ENCODE data around the gene DOCK6.

DOCK6 gene

DNA sequence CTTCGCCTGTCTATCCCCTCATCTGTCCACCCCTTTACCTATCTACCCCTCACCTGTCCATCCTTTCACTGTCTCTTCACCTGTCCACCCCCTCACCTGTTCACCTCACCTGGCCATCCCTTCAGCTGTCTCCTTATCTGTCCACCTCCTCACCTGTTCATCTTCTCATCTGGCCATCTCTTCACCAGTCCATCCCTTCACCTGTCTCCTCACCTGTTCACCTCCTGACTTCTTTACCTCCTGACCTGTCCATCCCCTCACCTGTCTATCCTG, 51.7 kb downstream of the DOCK6 start:
- no peak for DNase-seq

GRCh38 chr19:11209839-11210655, 52.3 kb downstream of the DOCK6 start:
- no peak for DNase-seq

GRCh38 chr19:11208561-11209471, 53.5 kb downstream of the DOCK6 start:
- no peak for DNase-seq

- no peak for DNase-seq
Measured at GRCh38 chr19:11205939-11206570, 56.3 kb downstream of the DOCK6 start.

- no peak for DNase-seq
Measured at GRCh38 chr19:11204943-11205349, 57.4 kb downstream of the DOCK6 start.

DNA sequence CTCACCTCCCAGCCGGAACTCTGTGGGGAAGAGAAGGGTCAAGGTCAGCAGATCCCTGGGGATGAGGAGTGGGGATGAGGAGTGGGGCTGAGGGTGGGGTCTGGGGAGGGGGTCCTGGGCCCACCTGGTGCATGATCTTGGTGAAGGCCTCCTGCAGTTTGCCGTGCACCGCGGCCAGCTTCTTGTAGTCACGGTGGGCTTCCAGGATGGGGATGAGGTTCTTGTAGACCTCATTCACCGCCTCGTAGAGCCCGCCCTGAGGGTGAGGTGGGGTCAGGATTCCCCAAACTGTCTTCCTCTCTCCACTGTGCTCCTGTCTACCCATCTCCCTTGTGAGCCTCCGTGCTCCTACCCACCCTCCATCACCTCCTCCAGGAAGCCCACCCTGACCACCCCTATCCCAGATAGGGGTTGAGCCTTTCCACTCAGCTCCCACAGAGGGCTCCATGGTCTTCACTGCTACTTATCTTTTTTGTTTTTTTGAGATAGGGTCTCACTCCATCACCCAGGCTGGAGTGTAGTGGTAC, 58.2 kb downstream of the DOCK6 start:
- DNase-seq = no peak

GRCh38 chr19:11203194-11204075, 58.9 kb downstream of the DOCK6 start:
- DNase-seq = peak; percentile 45

DNA sequence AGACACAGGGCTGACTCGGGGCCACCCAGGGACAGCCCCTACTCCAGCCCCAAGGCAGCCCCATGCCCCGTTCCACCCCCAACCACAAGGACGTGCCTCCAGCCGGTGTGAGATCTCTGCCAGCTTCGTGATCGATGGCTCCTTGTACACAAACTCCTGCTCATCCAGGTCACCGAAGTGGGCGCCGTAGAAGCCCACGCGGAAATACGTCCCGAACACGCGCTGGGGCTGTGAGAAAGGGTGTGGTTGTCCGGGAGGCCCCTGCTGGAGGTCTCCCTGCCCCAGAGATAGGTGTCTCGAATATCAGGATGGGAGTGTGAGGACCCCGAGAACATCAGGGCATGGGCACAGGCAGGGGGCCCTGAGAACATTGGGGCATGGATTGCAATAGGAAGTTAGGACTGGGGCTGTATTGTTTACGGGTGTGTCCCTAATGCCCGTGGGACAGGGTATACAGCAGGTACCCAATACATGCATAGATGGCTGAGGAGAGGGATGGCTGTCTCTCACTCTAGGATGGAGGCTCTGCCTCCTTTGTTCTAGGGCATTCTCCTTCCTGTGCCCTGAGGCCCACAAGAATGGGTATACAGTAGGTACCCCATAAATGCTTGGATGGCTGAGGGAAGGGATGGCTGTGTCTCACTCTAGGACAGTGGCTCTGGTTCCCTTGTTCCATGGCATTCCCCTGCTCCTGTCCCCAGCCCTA, 59.7 kb downstream of the DOCK6 start:
- DNase-seq = no peak

GRCh38 chr19:11201791-11202190, 60.5 kb downstream of the DOCK6 start:
- no peak for DNase-seq

DNA sequence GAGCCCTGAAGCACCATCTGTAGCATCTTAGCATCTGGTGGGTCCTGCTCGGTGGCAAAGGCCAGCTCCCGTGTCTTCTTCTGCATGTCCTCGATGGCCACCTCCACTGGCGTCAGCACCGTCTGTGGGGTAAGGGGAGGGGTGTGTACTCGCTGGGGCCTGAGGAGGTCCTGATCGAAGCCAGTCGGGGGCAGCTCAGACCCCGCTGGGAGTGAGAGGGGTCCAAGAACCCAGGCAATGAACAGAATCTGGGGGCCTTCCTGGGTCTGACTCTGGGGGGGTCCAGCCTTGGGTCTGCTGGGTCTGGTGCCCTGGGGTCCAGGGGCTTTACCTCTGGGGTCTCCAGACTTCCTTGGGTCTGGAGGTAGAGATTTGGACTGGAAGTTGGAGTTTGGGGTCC, 61.4 kb downstream of the DOCK6 start:
- no peak for DNase-seq

DNA sequence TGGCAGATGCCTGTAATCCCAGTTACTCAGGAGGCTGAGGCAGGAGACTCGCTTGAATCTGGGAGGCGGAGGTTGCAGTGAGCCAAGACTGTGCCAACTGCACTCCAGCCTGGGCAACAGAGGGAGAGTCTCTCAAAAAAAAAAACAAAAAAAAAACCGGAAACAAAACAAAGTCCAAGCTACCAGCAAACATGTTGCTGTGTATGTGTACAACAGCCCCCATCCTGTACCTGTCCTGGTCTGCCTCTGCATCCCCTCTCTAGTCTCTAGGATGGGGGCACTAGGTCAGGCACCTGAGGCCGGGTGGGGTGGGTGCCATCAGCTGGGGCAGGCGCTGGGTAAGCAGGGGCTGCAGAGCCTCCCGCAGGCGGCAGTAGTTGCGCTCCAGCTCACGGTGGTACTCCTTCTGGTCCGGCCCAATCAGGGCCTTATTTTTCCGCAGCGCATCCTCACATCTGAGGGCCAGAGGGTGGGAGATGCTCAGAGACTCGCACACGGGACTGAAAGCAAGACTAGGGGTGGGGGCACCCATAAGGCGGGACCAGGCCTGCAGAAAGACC, 62.2 kb downstream of the DOCK6 start:
- no peak for DNase-seq

- DNase-seq = no peak
Measured at GRCh38 chr19:11199517-11199916, 62.8 kb downstream of the DOCK6 start.

DNA sequence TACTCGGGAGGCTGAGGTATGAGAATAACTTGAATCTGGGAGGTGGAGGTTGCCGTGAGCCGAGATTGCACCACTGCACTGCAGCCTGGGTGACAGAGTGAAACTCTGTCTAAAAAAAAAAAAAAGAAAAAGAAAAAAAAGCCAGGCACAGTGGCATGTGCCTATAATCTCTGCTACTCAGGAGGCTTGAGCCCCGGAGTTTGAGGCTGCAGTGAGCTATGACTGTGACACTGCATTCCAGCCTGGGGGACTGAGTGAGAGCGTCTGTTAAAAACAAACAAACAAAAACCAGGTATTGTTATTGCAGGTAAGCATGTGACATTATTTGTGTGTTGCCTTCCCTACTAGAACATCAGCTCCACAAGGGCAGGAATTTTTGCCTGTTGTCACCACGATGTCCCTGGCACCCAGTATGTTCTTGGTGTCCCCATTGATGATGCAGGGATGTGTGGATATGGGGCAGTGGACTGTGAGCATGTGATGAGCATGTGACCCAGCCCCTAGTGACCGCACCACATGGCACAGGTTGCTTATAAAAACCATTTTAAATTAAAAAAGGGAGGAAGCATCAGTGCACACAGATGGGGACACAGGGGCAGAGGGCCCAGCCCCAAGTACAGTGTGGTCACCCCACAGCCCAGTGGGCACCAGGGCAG, 63.4 kb downstream of the DOCK6 start:
- DNase-seq = no peak

GRCh38 chr19:11198175-11198534, 64.2 kb downstream of the DOCK6 start:
- DNase-seq = no peak

DNA sequence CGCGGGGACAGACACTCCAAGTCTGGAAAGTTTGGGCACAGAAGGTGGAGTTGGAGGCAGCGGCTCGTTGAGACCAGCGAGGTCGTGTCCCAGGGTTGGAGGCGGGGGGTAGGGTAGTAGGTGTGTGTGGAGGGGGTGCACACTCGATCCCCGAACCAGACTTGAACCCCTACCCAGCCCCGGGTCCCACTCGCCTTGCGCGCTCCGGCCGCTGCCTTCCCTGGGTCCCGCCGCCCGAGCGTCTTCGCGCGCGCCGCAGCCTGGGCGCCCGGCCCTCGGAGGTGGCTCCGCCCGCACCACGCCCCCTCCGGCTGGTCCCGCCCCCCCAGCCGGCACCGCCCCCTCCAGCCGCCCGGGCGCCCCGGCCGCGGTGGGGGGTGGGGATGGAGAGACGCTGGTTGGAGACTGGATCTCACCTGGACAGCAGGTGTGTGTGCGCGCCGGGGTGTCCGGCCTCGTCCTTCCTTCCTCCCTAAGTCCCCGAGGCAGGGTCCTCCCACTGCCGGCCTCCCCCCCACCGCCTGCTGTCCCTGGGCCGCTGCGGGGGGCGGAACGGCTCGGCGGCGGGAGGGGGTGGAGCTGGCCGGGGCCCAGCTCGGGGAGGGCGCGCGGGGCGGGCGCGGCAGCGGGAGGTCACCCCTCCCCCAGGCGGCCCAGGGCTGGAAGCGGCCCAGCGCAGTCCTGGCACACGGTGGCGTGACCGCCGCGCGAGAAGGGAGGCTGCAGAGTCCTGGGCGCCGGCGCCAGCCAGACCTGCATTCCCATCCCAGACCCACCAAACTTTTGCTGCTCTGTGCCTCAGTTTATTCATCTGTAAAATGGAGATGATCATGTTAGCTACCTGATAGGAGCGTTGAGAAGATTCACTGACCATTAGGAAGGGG, 64.8 kb downstream of the DOCK6 start, which contains the start of gene KANK2:
KANK2 (minus strand) TSS at position 255 of the 884 bp plus-strand sequence. CDS start 3,034 bp downstream, outside the sequence.
- DNase-seq = peak; percentile 82

DNA sequence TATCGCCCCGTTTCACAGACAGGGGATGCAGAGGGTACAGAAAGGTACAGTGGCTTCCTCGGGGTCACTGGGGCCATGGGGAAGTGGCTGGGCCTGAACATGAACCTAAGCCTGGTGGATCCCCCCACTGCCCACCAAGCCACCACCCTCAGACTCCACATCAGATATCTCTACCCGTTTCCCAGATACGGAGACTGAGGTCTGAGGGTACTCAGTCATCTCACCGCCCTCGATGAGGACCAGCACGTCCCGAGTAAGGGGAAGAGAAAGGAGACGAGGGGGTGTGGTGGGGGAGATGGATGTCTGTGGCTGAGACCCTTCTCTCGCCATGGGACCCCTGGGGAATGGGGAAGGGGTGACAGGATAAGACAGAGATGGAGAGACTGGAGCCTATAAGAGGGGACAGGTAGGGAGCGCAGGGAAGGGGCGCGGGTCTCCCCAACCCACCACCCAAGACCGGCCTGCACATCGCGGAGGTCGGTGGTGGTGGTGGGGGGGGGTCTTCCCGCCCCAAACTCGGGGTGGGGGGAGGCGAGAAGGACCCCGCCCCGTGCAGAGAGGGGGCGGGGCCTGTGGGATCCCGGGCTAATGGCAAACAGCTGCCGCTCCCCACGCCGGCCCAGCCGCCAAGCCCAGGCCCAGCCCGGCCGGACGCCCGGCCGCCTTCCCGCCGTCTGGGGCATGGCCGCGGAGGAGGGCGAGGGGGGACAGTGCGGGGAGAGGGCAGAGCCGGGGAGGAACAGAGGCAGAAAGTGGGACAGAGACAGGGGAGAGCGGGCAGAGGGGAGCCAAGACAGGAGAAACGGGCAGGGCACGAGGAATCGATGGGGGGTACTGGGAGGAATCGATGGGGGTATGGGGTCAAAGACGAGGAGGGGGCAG, 65.7 kb downstream of the DOCK6 start:
- DNase-seq = no peak

- no peak for DNase-seq
Measured at GRCh38 chr19:11195681-11196080, 66.6 kb downstream of the DOCK6 start.

GRCh38 chr19:11194656-11195558, 67.4 kb downstream of the DOCK6 start:
- DNase-seq = no peak

Measured in NCI-H1436 (cell line).